GM12878 (cell line): ENCODE data around the gene CIRBP. TPM values are rescaled to one million over a fixed set of nuclear protein-coding genes. Genes with fewer than 3 reads are reported as not detected.
A peak's percentile ranks its signal among the peaks of the same experiment; 100 is the strongest.

Experiments
- ATAC-seq: fragments of 200-7000 bp; cut with Tn5 transposase; 3 replicates; pipeline ENCODE4 v1.9.1; 2020; ENCODE audit warnings: mild to moderate bottlenecking, moderate library complexity
- BruUV-seq: library from RNA; stranded (reverse); fragments of 400-500 nt; replicated peaks from 2 replicates; lab custom pipeline; 2021; lab: Mats Ljungman, UMichigan
- CTCF ChIA-PET: fragments of 300-600 bp; sonication (Branson Sonifier 250); formaldehyde crosslinking; extraction: SDS; loops from one replicate; lab custom pipeline; 2021; ENCODE audit warnings: inconsistent platforms; lab: Yijun Ruan, JAX
- POLR2A ChIA-PET: fragments of 350-600 bp; formaldehyde crosslinking; extraction: SDS; loops from one replicate; lab custom pipeline; 2021; ENCODE audit warnings: inconsistent platforms; lab: Charles Lee
- RAD21 ChIA-PET: fragments of 300-600 bp; sonication (Branson Sonifier 250); formaldehyde crosslinking; loops from one replicate; lab custom pipeline; 2023; ENCODE audit warnings: antibody characterized with exemption; ENCODE audit not compliant: unreplicated experiment; lab: Charles Lee
- SMC1A ChIA-PET: fragments of 300-600 bp; sonication (Branson Sonifier 250); formaldehyde crosslinking; loops from one replicate; lab custom pipeline; 2023; ENCODE audit not compliant: unreplicated experiment, uncharacterized antibody; lab: Charles Lee
- DNase-seq: peaks from one replicate; pipeline ENCODE4 v3.0.0-alpha.2; 2011; ENCODE audit warnings: low read depth, low spot score
- FAIRE-seq: peaks from 3 replicates; lab custom pipeline; 2011; peaks lifted over from hg19 to GRCh38; lab: Jason Lieb, UNC
- H2AFZ ChIP-seq: 2 replicates; pipeline ENCODE4 v1.6.0; 2011; ENCODE audit warnings: low read depth, low read length, control low read depth; ENCODE audit not compliant: control insufficient read depth
- H3K27ac ChIP-seq: 2 replicates; pipeline ENCODE4 v1.5.1; 2011; ENCODE audit warnings: control low read depth; ENCODE audit not compliant: control insufficient read depth, insufficient read depth
- H3K27me3 ChIP-seq, 2 experiments: replicated peaks in 1 of 2; 2 replicates each; pipeline versions ENCODE4 v1.6.0 to v1.6.1; 2011; ENCODE audit warnings: low read length in 1 of 2; ENCODE audit not compliant: control insufficient read depth in 2 of 2, insufficient read depth in 2 of 2
- H3K36me3 ChIP-seq, 2 experiments: 2 replicates each; pipeline ENCODE4 v1.5.1; 2011; ENCODE audit warnings: low read length in 1 of 2; ENCODE audit not compliant: control insufficient read depth in 2 of 2, insufficient read depth in 2 of 2
- H3K4me1 ChIP-seq: 2 replicates; pipeline ENCODE4 v1.6.1; 2011; ENCODE audit warnings: mild to moderate bottlenecking, low read length, moderate library complexity, mixed read lengths; ENCODE audit not compliant: control insufficient read depth, insufficient read depth
- H3K4me2 ChIP-seq: 2 replicates; pipeline ENCODE4 v1.6.0; 2011; ENCODE audit warnings: control low read depth; ENCODE audit not compliant: control insufficient read depth, insufficient read depth
- H3K4me3 ChIP-seq: fragments of 200-600 bp; sonication (generic); 2 replicates; pipeline ENCODE4 v1.5.1; 2016
- H3K79me2 ChIP-seq: 2 replicates; pipeline ENCODE4 v1.6.0; 2011; ENCODE audit warnings: low read length; ENCODE audit not compliant: control insufficient read depth, insufficient read depth
- H3K9ac ChIP-seq: 2 replicates; pipeline ENCODE4 v1.8.0; 2011; ENCODE audit warnings: low read length, control low read depth, mixed read lengths; ENCODE audit not compliant: control insufficient read depth, insufficient read depth
- H3K9me3 ChIP-seq: replicated peaks from 3 replicates; pipeline ENCODE4 v1.5.1; 2011; ENCODE audit warnings: mild to moderate bottlenecking, low read length; ENCODE audit not compliant: control insufficient read depth, insufficient read depth
- H4K20me1 ChIP-seq: 2 replicates; pipeline ENCODE4 v1.6.0; 2011; ENCODE audit not compliant: control insufficient read depth, insufficient read depth
- BACH1 ChIP-seq: fragments of 450-650 bp; IDR thresholded peaks from 2 replicates; pipeline ENCODE4 v1.6.1; 2017; ENCODE audit warnings: mild to moderate bottlenecking, borderline replicate concordance
- IKZF1 ChIP-seq: fragments of 450-650 bp; conservative IDR thresholded peaks from 2 replicates; pipeline ENCODE4 v1.6.1; 2017; ENCODE audit warnings: antibody characterized with exemption, mild to moderate bottlenecking
- MYB ChIP-seq: fragments of 150-350 bp; IDR thresholded peaks from 2 replicates; pipeline ENCODE4 v1.6.1; 2014; ENCODE audit warnings: mild to moderate bottlenecking, low read depth, low read length, borderline replicate concordance
- NBN ChIP-seq: fragments of 450-650 bp; IDR thresholded peaks from 2 replicates; pipeline ENCODE4 v1.6.1; 2016
- PAX5 ChIP-seq: IDR thresholded peaks from 2 replicates; pipeline ENCODE4 v1.6.1; 2011; ENCODE audit warnings: low read depth, low read length, borderline replicate concordance
- PAX8 ChIP-seq: fragments of 450-650 bp; IDR thresholded peaks from 2 replicates; pipeline ENCODE4 v1.6.1; 2017; ENCODE audit warnings: mild to moderate bottlenecking, moderate library complexity
- RB1 ChIP-seq: fragments of 450-650 bp; formaldehyde crosslinking; IDR thresholded peaks from 2 replicates; pipeline ENCODE4 v1.6.1; 2017; ENCODE audit warnings: mild to moderate bottlenecking, borderline replicate concordance
- SMAD1 ChIP-seq: fragments of 450-650 bp; IDR thresholded peaks from 2 replicates; pipeline ENCODE4 v1.6.1; 2018; ENCODE audit warnings: mild to moderate bottlenecking, low read depth; ENCODE audit not compliant: partially characterized antibody
- SMAD5 ChIP-seq: IDR thresholded peaks from 2 replicates; pipeline ENCODE4 v1.6.1; 2016; ENCODE audit warnings: antibody characterized with exemption, low read depth
- SMARCA5 ChIP-seq: fragments of 450-650 bp; IDR thresholded peaks from 2 replicates; pipeline ENCODE4 v1.6.1; 2017; ENCODE audit warnings: mild to moderate bottlenecking
- TCF12 ChIP-seq: IDR thresholded peaks from 2 replicates; pipeline ENCODE4 v1.6.1; 2011; ENCODE audit warnings: low read depth, mild to moderate bottlenecking, low read length
- ZSCAN29 ChIP-seq: fragments of 450-650 bp; IDR thresholded peaks from 2 replicates; pipeline ENCODE4 v1.6.1; 2017; ENCODE audit warnings: mild to moderate bottlenecking, moderate library complexity
- WGBS: methylation state at CpG from one replicate; pipeline ENCODE4 v1.1.6; 2016; ENCODE audit warnings: low lambda C conversion rate; ENCODE audit not compliant: insufficient replicate concordance, insufficient coverage; ENCODE audit errors: missing lambda C conversion rate; 5-methylcytosine and 5-hydroxymethylcytosine counted together
- in situ Hi-C: fragments of 300-500 bp; cut with MboI; formaldehyde crosslinking; loops from 9 replicates; pipeline ENCODE4 v1.14.3; 2018; ENCODE audit warnings: mixed read lengths
- intact Hi-C: fragments of 100-400 bp; cut with micrococcal nuclease; formaldehyde crosslinking; loops from one replicate; pipeline ENCODE4 v1.14.2; 2022; ENCODE audit not compliant: unreplicated experiment
- polyA plus RNA-seq, 11 experiments: library from polyadenylated mRNA; depleted of rRNA in 4 of 11; unstranded in 6 of 11; stranded (reverse) in 5 of 11; fragments of >200 nt; fragmentation: Nextera tagmentation in 4 of 11; fragmentation: Illumina TruSeq in 1 of 11; extraction: Ambion mirVana in 4 of 11; extraction: Trizol in 1 of 11; gene quantifications; 1 replicate in 1 of 11; 2 replicates in 10 of 11; pipeline versions ENCODE4 v1.2.1 to v1.2.3, GENCODE V29; 2011 to 2016; ENCODE audit warnings: inconsistent platforms in 2 of 11, missing spikeins in 2 of 11, low read depth in 1 of 11
- total RNA-seq, 4 experiments: library from RNA; depleted of rRNA in 3 of 4; stranded (reverse); fragments of >200 nt in 3 of 4; fragmentation: Illumina TruSeq in 1 of 4; extraction: Trizol in 1 of 4; gene quantifications; 2 replicates each; pipeline versions ENCODE4 v1.2.1 to v1.2.3, GENCODE V29; 2013 to 2021
- TF ChIP-seq, protein P1 (sequence below): fragments of 450-650 bp; IDR thresholded peaks from 2 replicates; pipeline ENCODE4 v1.6.1; 2014; ENCODE audit warnings: mild to moderate bottlenecking
- TF ChIP-seq, protein P2 (sequence below): fragments of 450-650 bp; IDR thresholded peaks from 2 replicates; pipeline ENCODE4 v1.6.1; 2017; ENCODE audit warnings: antibody characterized with exemption, mild to moderate bottlenecking, moderate library complexity
- TF ChIP-seq, protein P3 (sequence below): IDR thresholded peaks from 2 replicates; pipeline ENCODE4 v1.6.1; 2012; ENCODE audit warnings: low read depth, low read length, improper control_type of control experiment
- TF ChIP-seq, protein P4 (sequence below): fragments of 450-650 bp; IDR thresholded peaks from 2 replicates; pipeline ENCODE4 v1.6.1; 2016; ENCODE audit warnings: mild to moderate bottlenecking

Gene CIRBP
- total and polyA plus RNA-seq, 10 of the 15 experiments (the other 5 are each of a cell fraction or from before 2014, with no cell fraction given), result 27.6 to 335 (median 229) TPM

DNA sequence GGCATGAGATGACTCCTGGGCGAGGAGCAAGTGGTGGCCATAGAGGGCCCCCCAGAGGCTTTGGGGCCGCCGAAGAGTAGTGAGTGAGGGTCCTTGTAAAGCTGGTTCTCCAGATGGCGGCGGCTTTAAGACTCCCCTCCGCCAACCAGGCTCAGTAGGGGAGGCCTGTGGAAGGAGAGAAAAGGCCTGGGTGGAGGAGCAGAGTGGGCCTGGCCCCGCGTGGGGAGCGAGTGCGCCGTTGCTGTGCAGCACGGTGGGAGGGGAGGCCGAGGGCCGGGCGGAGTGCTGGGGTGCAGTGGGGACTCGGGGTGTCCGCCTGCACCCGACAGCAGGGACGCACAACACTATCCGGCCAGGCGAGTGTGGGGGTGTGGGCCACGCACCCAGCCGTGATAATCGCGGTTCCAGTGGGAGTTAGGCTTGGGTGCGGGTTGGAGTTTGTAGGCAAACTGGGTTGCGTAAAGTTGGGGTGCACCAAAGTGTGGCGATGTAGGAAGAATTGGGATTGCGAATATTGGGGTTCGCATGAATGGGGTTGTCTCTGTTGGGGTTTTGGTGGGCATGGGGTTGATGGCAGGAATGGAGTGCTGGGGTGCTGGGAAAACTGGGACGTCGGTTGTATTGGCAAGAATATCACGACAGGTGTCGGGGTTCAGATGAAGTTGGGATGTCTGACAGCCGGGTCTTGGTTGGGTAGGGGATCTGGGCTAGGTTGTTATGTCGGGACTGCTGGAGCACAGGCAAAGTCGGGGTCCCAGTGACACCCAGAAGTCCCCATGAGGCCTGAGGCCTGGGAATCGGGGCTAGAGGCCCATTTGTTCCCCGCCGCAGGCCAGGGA, 687 bp upstream of the CIRBP start:
- Histone ChIP-seq H3K4me1 (peaks cover 52% of the 10 kb centered on the region), H3K4me3 (no peak overlapping the region), H3K27me3 (no peaks in the 10 kb centered on the region), H3K79me2 (peaks cover 40% of the 10 kb centered on the region), H3K4me2 (peak overlapping the region; percentile 46; the same call in 1 of the 2 replicates), H4K20me1 (no peaks in the 10 kb centered on the region; the same call in 1 of the 2 replicates), H3K9me3 (no peaks in the 10 kb centered on the region), H2AFZ (no peak overlapping the region; the same call in 1 of the 2 replicates), H3K27ac (no peak overlapping the region), H3K36me3 (peaks cover 19 to 22% of the 10 kb centered on the region in 2 experiments), H3K9ac (no peak overlapping the region)
- intact Hi-C loops, result loop anchor here (1.0 kb wide), 1 partner anchor 8 kb away; no protein-coding TSS in a partner anchor
- 38% methylated on average over 32 of the region's 40 CpGs for WGBS
- CTCF ChIA-PET, result interaction anchor here (0.6 to 7.2 kb wide), 5 partner anchors 12 to 229 kb away, joined by 3 to 363 read pairs (median 3); partner anchors contain the start of genes ABCA7 and ATP5F1D
- RAD21 ChIA-PET, result interaction anchor here (0.5 to 5.1 kb wide), 11 partner anchors 8 to 211 kb away, joined by 3 to 336 read pairs (median 6); partner anchors contain the start of gene ATP5F1D
- in situ Hi-C loops, result loop anchor here (10.0 kb wide), 1 partner anchor 816 kb away; no protein-coding TSS in a partner anchor
- DNase-seq (no peak), ATAC-seq (no peak), FAIRE-seq (no peak)
- POLR2A ChIA-PET, result interaction anchor here (0.5 to 8.7 kb wide), 20 partner anchors 8 to 405 kb away, joined by 3 to 184 read pairs (median 4); partner anchors contain the start of genes ARHGAP45, ATP5F1D and SBNO2
- no TSS peak for BruUV-seq
- SMC1A ChIA-PET, result interaction anchor here (0.6 to 7.3 kb wide), 3 partner anchors 12 to 96 kb away, joined by 3 to 172 read pairs (median 3); partner anchors contain the start of gene ATP5F1D
- TF ChIP-seq IKZF1 (no peak), PAX5 (peak; percentile 99), BACH1 (no peak), SMARCA5 (no peak), ZSCAN29 (no peak), RB1 (no peak), TCF12 (no peak), NBN (0 out of 2 replicates have a peak, but pooled peaks have one; percentile 22), SMAD1 (no peak), SMAD5 (no peak), PAX8 (no peak), MYB (no peak)
- TF ChIP-seq, protein P1, sequence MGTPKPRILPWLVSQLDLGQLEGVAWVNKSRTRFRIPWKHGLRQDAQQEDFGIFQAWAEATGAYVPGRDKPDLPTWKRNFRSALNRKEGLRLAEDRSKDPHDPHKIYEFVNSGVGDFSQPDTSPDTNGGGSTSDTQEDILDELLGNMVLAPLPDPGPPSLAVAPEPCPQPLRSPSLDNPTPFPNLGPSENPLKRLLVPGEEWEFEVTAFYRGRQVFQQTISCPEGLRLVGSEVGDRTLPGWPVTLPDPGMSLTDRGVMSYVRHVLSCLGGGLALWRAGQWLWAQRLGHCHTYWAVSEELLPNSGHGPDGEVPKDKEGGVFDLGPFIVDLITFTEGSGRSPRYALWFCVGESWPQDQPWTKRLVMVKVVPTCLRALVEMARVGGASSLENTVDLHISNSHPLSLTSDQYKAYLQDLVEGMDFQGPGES, result no peak
- TF ChIP-seq, protein P2, sequence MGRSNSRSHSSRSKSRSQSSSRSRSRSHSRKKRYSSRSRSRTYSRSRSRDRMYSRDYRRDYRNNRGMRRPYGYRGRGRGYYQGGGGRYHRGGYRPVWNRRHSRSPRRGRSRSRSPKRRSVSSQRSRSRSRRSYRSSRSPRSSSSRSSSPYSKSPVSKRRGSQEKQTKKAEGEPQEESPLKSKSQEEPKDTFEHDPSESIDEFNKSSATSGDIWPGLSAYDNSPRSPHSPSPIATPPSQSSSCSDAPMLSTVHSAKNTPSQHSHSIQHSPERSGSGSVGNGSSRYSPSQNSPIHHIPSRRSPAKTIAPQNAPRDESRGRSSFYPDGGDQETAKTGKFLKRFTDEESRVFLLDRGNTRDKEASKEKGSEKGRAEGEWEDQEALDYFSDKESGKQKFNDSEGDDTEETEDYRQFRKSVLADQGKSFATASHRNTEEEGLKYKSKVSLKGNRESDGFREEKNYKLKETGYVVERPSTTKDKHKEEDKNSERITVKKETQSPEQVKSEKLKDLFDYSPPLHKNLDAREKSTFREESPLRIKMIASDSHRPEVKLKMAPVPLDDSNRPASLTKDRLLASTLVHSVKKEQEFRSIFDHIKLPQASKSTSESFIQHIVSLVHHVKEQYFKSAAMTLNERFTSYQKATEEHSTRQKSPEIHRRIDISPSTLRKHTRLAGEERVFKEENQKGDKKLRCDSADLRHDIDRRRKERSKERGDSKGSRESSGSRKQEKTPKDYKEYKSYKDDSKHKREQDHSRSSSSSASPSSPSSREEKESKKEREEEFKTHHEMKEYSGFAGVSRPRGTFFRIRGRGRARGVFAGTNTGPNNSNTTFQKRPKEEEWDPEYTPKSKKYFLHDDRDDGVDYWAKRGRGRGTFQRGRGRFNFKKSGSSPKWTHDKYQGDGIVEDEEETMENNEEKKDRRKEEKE, result no peak
- TF ChIP-seq, protein P3, sequence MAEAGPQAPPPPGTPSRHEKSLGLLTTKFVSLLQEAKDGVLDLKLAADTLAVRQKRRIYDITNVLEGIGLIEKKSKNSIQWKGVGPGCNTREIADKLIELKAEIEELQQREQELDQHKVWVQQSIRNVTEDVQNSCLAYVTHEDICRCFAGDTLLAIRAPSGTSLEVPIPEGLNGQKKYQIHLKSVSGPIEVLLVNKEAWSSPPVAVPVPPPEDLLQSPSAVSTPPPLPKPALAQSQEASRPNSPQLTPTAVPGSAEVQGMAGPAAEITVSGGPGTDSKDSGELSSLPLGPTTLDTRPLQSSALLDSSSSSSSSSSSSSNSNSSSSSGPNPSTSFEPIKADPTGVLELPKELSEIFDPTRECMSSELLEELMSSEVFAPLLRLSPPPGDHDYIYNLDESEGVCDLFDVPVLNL, result no peak
- TF ChIP-seq, protein P4, sequence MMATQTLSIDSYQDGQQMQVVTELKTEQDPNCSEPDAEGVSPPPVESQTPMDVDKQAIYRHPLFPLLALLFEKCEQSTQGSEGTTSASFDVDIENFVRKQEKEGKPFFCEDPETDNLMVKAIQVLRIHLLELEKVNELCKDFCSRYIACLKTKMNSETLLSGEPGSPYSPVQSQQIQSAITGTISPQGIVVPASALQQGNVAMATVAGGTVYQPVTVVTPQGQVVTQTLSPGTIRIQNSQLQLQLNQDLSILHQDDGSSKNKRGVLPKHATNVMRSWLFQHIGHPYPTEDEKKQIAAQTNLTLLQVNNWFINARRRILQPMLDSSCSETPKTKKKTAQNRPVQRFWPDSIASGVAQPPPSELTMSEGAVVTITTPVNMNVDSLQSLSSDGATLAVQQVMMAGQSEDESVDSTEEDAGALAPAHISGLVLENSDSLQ, result no peak
